ENCODE results near the gene XXYLT1.

The XXYLT1 gene

DNA sequence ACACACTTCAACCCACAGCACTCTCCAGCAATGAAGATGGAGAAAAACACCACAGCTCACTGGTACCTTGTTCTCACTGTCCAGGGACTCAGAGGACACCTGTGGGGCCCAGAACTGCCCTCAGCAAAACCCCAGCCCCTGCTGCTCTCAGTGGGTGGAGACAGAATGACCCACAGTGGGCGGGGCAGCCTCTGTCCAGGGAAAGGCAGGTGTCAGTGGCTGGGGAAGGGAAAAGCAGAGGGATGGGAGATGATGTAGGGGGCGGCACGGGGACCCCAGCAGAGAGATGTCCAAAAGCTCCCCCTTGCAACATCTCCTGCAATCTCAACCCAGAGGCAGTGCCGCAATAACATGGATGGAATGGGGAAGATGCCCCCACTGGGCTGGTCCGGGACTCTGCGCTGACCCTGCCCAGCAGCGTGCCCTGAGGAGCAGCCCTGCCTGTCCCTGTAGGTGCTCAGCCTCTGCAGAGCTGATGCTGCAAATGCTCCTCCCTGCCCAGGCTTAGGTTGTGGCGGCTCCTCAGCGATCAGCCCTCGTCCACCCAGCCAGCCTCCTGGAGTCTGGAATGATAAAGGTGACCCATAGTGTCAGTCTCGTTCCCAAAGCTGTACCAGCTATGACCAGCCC, 193.9 kb downstream of the XXYLT1 start:
- no peak for TF ChIP-seq CTCF (IDR thresholded peaks at IDR 0.05)
- intact Hi-C loops (cut with DNase I; ENCODE audit: low total_unique reads): no loop called here
- DNase-seq: no peak

GRCh38 chr3:195075941-195076875, 194.8 kb downstream of the XXYLT1 start:
- Histone ChIP-seq H3K9me3 (no peaks in the 10 kb centered on the region), H3K36me3 (no peaks in the 10 kb centered on the region), H3K4me1 (peaks cover 0 to 12% (median 4%) of the 10 kb centered on the region in 4 donors), H3K27ac (no peak overlapping the region), H3K4me3 (no peak overlapping the region), H3K27me3 (no peaks in the 10 kb centered on the region)
- DNase-seq: no peak
- intact Hi-C loops (cut with DNase I; ENCODE audit: low total_unique reads): no loop called here
- no peak for TF ChIP-seq CTCF (IDR thresholded peaks at IDR 0.05)

More for the DNA sequence above, 193.9 kb downstream of the XXYLT1 start:
- Histone ChIP-seq H3K27me3 (no peaks in the 10 kb centered on the region), H3K27ac (no peak overlapping the region), H3K4me1 (peaks cover 0 to 14% (median 6%) of the 10 kb centered on the region in 4 donors), H3K9me3 (no peaks in the 10 kb centered on the region), H3K4me3 (no peak overlapping the region), H3K36me3 (no peaks in the 10 kb centered on the region)

DNA sequence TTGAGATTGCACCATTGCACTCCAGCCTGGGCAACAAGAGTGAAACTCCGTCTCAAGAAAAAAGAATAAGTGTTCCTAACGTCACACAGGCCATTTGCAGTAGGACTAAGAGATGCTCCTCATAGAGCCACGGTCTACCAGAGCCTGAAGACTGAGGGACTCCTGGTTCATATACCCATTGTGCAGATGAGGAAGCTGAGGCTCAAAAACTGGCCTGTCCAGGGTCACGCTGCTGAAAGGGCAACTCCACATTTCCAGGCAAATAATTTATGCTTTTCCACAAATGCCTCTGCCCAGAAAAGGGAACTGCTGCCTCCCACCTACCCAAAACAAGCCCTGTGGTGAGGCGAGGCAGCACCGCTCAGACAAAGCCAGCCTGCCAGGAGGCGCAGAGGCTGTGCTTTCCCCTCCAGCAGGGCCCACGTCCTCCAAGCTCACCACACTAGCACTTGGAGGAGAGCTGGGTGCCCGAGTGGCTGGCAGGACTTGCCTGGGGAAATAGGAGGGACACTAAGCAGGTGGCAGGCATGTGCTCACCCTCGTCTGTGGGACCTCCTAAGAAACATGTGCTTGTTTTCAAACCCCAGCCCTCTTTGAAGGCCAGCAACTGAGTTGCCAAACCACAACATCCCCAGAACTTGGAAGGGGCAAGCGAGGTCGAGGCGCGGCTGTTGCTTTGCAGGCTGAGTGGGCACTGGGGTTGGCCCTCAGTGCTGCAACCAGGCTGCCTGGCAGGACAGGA, 195.6 kb downstream of the XXYLT1 start:
- DNase-seq: peak; percentile 2 to 62
- Histone ChIP-seq H3K4me1 (peaks cover 0 to 3% (median 0%) of the 10 kb centered on the region in 4 donors), H3K4me3 (no peak overlapping the region), H3K27ac (no peak overlapping the region), H3K9me3 (no peaks in the 10 kb centered on the region), H3K27me3 (no peaks in the 10 kb centered on the region), H3K36me3 (no peaks in the 10 kb centered on the region)
- intact Hi-C loops (cut with DNase I; ENCODE audit: low total_unique reads): no loop called here
- TF ChIP-seq CTCF (IDR thresholded peaks at IDR 0.05): no peak

DNA sequence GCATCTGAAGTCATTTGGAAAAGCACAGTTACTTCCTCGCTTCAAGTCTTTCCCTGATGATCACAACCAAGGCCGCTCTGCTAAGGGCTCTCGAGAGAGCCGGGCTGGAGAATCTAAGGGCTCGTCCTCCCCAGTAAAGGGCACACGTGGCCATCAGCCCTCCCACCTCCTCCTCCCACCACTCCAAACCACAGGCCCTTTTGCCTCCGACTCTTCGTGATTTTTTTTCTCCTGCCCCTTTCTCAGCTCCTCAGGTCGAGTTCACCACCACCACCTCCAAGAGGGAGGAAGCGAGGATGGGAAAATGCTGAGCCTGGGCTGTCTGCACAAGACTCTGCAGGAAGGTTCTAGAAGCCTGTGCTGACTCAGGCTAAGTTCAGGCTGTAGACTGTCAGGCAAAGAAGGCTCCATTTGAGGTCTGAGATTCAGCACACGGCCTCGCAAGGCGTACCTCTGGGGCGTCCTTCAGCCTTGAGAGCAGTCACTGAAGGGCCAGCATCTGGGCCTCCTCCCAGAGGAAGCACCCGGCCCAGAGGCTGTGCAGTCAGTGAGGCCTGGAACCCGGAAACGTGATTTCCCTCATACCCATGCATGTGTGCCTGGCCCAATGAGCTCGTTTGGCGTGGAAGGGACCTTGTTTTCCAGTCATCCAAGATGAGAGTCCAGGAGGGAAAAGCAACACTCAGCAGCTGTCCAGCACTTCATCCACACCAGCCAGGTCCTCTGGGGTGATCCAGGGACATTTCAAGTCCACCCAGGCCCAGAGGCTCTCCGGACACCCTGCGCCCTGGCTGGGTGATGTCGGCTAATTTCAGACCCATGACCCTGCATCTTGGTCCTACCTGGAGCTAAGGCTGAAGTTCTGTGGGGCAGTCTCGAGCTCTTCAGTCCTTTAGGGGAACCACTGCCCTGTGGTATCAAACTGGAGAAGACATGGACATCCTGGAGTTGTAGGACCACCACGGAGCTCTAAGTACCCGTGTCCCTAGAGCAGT, 196.8 kb downstream of the XXYLT1 start:
- Histone ChIP-seq H3K4me3 (no peak overlapping the region), H3K27me3 (no peaks in the 10 kb centered on the region), H3K4me1 (no peaks in the 10 kb centered on the region), H3K36me3 (peaks cover 0 to 7% (median 6%) of the 10 kb centered on the region in 3 donors), H3K27ac (no peak overlapping the region), H3K9me3 (no peaks in the 10 kb centered on the region)
- intact Hi-C loops (cut with DNase I; ENCODE audit: low total_unique reads): no loop called here
- no peak for TF ChIP-seq CTCF (IDR thresholded peaks at IDR 0.05)
- peak; percentile 5 to 45 for DNase-seq

Measured in tibial artery (tissue), 4 donors.